Stimulated activated naive CD8-positive, alpha-beta T cell treated with anti-CD3 and anti-CD28 coated beads, Interleukin-15, amount 100 ng/mL, for 72 hours (primary cell): ENCODE data around the gene WDR54.

Source experiments
- ATAC-seq: fragments of 150-1000 bp; cut with Tn5 transposase; 2 replicates; pipeline ENCODE4 v1.10.0; 2021; ENCODE audit warnings: mild to moderate bottlenecking, moderate library complexity
- DNase-seq, 2 donors: peaks; one replicate each; pipeline ENCODE4 v3.0.0; 2021 to 2022
- H3K27ac Mint-ChIP-seq, 2 donors: one replicate each; pipeline ENCODE4 v1.8.0; 2022; ENCODE audit warnings: mild to moderate bottlenecking in 2 of 2, mixed read lengths in 2 of 2, moderate library complexity in 2 of 2
- H3K27me3 Mint-ChIP-seq: one replicate; pipeline ENCODE4 v1.8.0; 2022; ENCODE audit warnings: mixed read lengths
- H3K4me1 Mint-ChIP-seq: one replicate; pipeline ENCODE4 v1.8.0; 2022; ENCODE audit warnings: mild to moderate bottlenecking, mixed read lengths
- H3K4me3 Mint-ChIP-seq, 2 donors: one replicate each; pipeline ENCODE4 v1.8.0; 2022; ENCODE audit warnings: mild to moderate bottlenecking in 2 of 2, mixed read lengths in 2 of 2, moderate library complexity in 1 of 2
- H3K9me3 Mint-ChIP-seq, 2 donors: one replicate each; pipeline ENCODE4 v1.8.0; 2022; ENCODE audit warnings: mixed read lengths in 2 of 2

WDR54 gene

DNA sequence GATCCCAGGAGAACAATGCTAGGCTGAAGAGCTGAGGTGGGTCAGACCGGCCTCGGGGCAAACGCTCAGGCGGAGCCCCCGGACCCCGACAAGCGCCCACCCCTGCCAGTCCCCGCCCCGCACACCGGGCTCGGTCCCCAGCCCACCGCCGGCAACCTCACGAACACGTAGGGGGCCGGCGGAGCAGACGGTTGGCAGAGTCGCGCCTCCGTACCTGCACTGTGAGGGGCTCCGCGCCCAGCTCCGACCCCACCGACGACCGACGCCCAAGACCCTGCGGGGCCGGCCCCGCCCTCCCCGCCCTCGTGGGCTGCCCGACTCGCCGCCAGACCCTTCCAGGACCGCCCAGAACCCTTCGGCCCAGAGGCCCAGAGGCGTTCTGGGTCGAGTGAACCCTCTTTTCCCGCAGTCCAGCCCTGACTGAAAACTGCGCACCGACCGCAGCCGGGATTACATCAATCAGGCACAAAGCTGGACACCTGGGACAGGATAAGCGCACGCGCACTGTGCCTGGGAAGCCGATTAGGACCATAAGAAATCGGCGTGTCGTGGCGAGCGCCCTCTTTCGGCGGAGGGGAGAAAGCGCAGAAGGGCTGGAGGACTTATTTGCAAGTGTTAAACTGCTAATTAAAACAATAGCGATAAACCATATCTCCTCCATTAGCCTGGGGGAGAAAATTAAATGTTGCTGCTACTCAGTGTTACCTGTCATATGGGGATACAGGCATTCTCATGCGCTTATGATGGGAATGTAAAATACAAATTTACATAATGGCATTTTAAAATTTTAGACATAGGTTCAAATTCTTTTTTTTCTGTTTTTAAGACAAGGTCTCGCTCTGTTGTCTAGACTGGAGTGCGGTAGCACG lies 29.7 kb upstream of the WDR54 start:
- ATAC-seq: peak; percentile 89
- Mint-ChIP-seq H3K27ac (peak overlapping the region; percentile 99 to 100), H3K9me3 (no peaks in the 10 kb centered on the region), H3K4me1 (no peaks in the 10 kb centered on the region), H3K27me3 (no peaks in the 10 kb centered on the region), H3K4me3 (peak overlapping the region; percentile 89 to 93)
- peak; percentile 95 to 96 for DNase-seq

DNA sequence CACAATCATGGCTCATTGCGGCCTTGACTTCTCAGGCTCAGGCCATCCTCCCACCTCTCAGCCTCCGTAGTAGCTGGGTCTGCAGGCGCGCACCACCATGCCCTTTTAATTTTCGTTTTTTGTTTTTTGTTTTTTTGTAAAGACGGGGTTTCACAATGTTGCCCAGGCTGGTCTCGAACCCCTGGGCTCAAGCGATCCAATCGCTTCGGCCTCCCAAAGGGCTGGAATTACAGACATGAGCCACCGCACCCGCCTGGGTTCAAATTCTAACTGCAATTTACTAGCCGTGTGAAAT lies 29.1 kb upstream of the WDR54 start:
- peak overlapping the region in 1 of 2 donors; percentile 59 for H3K27ac Mint-ChIP-seq
- H3K9me3 Mint-ChIP-seq: no peaks in the 10 kb centered on the region
- no peak for DNase-seq
- ATAC-seq: no peak
- H3K4me3 Mint-ChIP-seq: peak overlapping the region; percentile 89 to 93
- no peaks in the 10 kb centered on the region for H3K27me3 Mint-ChIP-seq
- H3K4me1 Mint-ChIP-seq: no peaks in the 10 kb centered on the region

DNA sequence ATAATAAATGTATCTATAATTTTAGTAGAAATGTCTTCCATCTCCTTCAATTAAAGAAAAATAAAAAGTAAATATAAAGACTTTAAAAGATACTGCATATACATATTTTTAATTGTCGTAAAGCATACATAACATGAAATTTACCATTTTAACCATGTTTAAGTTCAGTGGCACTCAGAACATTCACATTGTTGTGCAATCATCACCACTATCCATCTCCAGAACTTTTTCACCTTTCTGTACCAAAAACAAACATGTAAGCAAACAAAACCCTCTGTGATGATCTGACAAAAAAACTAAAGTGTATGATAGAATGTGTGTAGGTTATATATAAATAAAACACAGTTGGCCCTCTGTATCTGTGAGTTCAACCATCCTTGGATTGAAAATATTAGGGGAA lies 28.0 kb upstream of the WDR54 start:
- H3K27me3 Mint-ChIP-seq: no peaks in the 10 kb centered on the region
- no peak for ATAC-seq
- H3K9me3 Mint-ChIP-seq: no peaks in the 10 kb centered on the region
- H3K27ac Mint-ChIP-seq: no peak overlapping the region
- DNase-seq: no peak
- no peaks in the 10 kb centered on the region for H3K4me1 Mint-ChIP-seq
- no peak overlapping the region for H3K4me3 Mint-ChIP-seq

DNA sequence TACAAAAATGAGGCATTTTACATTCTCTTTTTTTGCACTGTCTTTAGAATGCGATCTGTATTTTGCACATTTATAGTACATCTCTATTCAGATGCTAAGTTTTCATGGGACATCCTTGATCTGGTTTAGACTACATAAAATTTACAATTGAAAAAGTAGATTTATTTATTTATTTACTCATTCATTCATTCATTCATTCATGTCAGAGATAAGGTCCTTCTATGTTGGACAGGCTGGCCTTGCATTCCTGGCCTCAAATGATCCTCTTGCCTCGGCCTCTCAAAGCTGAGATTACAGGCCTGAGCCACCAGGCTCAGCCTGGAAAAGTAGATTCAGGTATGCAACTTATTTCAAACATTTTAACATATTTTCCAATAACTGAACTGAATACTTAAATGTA lies 25.4 kb upstream of the WDR54 start:
- H3K9me3 Mint-ChIP-seq: no peaks in the 10 kb centered on the region
- no peak for ATAC-seq
- H3K4me1 Mint-ChIP-seq: no peaks in the 10 kb centered on the region
- DNase-seq: no peak
- no peak overlapping the region for H3K4me3 Mint-ChIP-seq
- no peaks in the 10 kb centered on the region for H3K27me3 Mint-ChIP-seq
- H3K27ac Mint-ChIP-seq: no peak overlapping the region

DNA sequence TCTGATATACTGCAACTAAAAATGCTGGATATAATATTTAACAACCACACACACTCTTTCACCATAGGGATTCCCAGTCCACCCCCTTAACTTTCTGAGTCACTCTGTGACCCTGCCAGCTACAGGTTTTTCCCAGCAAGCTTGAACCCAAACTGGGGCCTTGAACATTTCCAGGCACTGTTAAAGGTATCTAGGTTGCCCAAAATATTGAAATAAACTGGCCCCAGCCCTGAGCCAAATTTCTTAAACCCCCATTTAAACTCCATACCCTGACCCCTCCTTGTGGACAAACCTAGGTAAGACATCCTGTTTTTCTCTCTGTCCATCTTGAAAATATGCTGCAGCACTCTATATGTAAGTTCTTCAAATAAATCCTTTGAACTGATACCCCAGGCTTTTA lies 21.7 kb upstream of the WDR54 start:
- H3K27ac Mint-ChIP-seq: no peak overlapping the region
- no peaks in the 10 kb centered on the region for H3K27me3 Mint-ChIP-seq
- H3K4me3 Mint-ChIP-seq: no peak overlapping the region
- DNase-seq: no peak
- no peaks in the 10 kb centered on the region for H3K9me3 Mint-ChIP-seq
- ATAC-seq: peak; percentile 81
- no peaks in the 10 kb centered on the region for H3K4me1 Mint-ChIP-seq

DNA sequence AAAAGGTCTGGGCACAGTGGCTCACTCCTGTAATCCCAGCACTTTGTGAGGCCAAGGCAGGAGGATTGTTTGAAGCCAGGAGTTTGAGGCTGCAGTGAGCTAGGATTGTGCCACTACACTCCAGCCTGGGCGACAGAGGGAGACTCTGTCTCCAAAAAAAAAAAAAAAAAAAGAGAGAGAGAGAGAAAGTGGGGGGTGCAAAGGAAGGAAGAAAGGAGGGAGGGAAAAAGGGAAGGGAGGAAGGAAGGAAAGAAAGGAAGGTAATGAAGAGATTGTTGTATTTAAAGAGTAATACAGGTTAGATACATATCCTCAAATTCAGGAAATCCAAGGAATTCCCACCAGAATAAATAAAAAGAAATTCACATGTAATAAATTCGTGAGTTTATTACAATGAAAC lies 19.6 kb upstream of the WDR54 start:
- DNase-seq (no peak), ATAC-seq (no peak)
- H3K27me3 Mint-ChIP-seq: no peaks in the 10 kb centered on the region
- no peak overlapping the region for H3K4me3 Mint-ChIP-seq
- no peaks in the 10 kb centered on the region for H3K4me1 Mint-ChIP-seq
- no peaks in the 10 kb centered on the region for H3K9me3 Mint-ChIP-seq
- H3K27ac Mint-ChIP-seq: no peak overlapping the region

DNA sequence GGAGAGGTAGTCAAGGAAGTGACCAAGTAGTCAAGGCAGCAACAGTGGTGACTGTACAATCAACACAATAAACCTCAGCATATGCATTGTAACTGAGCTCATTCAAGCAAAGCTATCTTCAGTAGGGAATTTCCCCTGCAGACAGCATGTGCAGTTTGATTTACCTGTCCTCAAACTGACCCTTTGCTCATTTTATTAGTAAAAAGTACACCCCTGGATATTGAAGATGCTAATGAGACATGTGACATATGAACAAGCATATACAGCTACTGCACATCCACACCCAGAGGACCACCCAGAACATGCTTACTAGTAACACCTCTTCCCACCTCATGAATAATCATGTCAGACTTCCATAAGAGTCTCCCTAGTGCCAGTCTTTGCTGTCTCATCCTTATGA lies 15.5 kb upstream of the WDR54 start:
- Mint-ChIP-seq H3K27ac (no peak overlapping the region), H3K4me3 (no peak overlapping the region), H3K9me3 (no peaks in the 10 kb centered on the region), H3K4me1 (no peaks in the 10 kb centered on the region), H3K27me3 (peaks cover 8% of the 10 kb centered on the region)
- ATAC-seq: peak; percentile 55
- DNase-seq: no peak

DNA sequence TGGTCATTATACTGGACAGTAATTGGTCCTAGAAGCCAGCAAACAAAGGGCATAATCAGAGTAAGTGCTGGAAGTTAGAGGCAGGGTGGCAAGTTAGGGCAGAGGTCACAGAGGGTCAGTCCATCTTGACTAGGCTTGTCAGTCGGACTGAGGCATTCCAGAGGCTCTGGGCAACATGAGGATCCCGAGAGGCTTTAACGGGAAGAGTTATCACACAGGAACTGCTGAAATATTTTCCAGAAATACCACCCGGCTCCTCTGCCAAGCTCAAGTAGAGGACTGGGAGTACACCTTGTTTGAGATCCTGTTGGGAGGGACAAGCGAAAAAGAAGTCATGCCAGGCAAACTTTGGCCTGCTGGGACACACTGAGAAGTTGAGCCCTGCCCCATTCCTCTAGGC lies 13.8 kb upstream of the WDR54 start:
- Mint-ChIP-seq H3K9me3 (no peaks in the 10 kb centered on the region), H3K4me3 (no peak overlapping the region), H3K4me1 (no peaks in the 10 kb centered on the region), H3K27ac (no peak overlapping the region), H3K27me3 (peaks cover 8% of the 10 kb centered on the region)
- ATAC-seq: no peak
- no peak for DNase-seq

DNA sequence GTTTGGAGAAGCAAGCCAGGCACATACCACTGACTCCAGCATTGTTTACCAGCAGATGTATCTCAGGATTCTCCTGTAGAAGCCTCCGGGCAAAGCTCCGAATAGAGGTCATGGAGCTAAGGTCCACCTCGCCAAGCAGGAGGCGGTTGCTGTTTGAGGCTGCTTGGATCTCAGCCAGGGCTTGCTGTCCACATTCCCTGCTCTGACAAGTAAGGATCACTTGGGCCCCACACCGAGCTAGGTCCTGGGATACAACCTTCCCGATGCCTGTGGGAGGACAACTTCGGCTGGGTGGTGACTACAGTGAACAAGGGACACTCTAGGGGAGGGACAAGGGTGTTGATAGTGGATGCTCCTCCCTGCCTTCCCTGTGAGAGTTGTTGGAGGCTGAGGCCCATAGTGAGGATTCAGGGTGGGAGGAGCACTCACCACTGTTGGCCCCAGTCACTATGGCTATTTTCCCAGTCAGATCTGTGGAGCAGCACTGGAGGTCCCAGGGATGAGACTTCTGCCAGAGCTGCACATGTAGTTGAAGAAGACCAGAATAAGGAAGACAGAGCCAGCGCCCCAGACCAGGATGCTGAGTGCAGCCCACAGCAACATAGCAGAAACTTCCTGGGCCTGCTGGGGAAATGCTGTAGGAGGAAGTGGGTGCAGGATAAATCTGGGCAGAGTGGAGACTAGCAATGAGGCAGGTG lies 8.4 kb upstream of the WDR54 start:
- Mint-ChIP-seq H3K27me3 (peaks cover 22% of the 10 kb centered on the region), H3K4me3 (no peak overlapping the region), H3K27ac (no peak overlapping the region), H3K9me3 (no peaks in the 10 kb centered on the region), H3K4me1 (peaks cover 38% of the 10 kb centered on the region)
- DNase-seq (no peak), ATAC-seq (no peak)

DNA sequence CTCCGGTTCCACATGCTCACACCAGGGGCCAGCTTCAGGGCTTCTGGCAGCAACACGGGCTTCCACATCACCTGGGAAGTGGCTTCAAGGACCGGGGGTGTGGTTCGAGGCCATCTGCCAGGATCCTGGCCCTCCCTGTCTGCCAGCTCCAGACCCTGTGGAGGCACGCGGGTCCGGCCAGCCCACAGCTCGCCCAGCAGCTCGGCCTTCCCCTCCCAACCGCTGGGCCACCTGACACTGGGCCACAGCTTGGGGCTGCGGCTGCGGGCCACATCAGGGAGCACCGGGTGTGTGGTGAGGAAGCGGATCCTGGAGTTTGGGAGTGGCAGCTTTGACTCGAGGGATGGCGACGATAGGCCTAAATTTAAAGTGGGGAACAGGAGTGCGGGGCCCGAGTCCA lies 7.1 kb upstream of the WDR54 start:
- Mint-ChIP-seq H3K27ac (peak overlapping the region in 1 of 2 donors; percentile 87), H3K9me3 (no peaks in the 10 kb centered on the region), H3K27me3 (peaks cover 17% of the 10 kb centered on the region), H3K4me3 (peak overlapping the region; percentile 76 to 93), H3K4me1 (peaks cover 38% of the 10 kb centered on the region)
- DNase-seq: no peak
- no peak for ATAC-seq

DNA sequence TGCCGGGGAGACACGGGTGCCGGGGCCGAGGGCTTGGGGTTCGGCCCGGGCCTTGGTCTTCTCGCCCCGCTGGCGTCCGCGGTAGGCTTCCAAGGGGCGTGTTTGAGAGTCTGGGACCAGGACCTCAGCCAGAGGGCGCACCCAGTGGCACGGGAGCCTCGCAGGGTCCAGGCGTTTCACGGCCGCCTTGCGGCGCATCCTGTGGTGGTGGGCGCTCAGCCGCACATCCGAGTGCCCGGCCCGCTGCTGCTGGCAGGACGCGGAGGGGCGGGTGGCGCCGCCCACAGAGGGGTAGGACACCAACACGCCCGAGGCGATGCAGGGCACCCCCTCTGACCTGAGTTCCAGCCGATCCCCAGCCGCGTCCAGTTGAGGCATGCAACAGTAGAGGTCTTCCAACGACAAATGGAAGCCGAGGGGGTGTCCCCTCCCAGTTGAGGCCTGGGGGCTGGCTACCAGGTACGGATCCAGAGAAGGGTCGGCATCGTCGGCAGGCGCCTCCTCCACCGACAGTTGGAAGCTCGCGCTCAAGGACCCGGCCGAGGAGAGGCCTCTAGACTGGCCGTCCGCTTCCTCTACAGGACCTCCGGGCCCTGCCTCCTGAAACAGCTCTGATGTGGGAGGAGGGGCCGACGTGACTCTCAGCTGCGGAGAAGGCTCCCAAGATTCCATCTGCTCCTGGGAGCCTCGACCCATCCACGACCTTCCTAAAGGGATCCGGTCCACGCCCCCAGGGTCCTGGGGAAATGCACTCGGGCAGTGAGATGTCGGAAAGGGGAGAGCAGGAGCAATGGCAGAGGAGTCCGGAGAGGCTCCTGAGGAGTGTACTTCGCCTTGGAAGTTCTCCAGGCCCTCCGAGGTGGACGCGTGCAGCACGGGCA lies 6.4 kb upstream of the WDR54 start:
- peaks cover 43% of the 10 kb centered on the region for H3K4me1 Mint-ChIP-seq
- ATAC-seq: peak; percentile 62
- H3K27me3 Mint-ChIP-seq: peaks cover 17% of the 10 kb centered on the region
- H3K27ac Mint-ChIP-seq: peak overlapping the region in 1 of 2 donors; percentile 40
- peak in 1 of 2 donors; percentile 34 for DNase-seq
- peak overlapping the region; percentile 76 to 93 for H3K4me3 Mint-ChIP-seq
- H3K9me3 Mint-ChIP-seq: no peaks in the 10 kb centered on the region

DNA sequence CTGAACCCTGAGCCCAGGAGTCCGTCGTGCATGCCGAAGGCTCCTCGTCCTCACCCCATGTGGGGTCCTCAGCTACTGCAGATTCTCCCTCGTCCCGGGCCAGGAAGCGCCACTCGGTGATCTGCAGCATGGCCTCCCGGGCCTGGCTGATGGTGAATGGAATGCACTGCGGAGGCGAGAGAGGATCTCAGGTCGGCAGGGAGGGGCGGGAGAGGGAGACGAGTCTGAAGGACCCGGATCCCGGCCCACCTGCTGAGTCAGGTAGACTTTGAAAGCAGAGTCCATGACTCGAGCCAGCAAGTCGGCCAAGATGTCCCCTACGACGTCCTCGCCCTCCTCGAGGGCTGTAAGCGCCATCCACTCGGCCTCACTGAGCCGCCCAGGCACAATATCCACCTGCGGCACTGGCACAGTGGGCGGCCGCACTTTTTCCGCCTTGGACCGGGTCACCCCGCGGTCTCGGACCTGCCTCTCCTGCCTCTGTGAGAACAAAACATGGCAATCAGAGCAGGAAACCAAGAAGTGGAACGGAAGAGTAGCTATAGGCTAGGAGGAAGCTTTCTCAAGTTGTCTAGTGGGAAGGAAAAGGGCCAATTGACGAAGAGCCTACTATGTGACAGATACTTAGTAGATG lies 5.7 kb upstream of the WDR54 start:
- no peak for DNase-seq
- H3K4me3 Mint-ChIP-seq: peak overlapping the region; percentile 57 to 93
- H3K27ac Mint-ChIP-seq: peak overlapping the region in 1 of 2 donors; percentile 77
- peaks cover 17% of the 10 kb centered on the region for H3K27me3 Mint-ChIP-seq
- ATAC-seq: no peak
- no peaks in the 10 kb centered on the region for H3K9me3 Mint-ChIP-seq
- H3K4me1 Mint-ChIP-seq: peaks cover 49% of the 10 kb centered on the region

DNA sequence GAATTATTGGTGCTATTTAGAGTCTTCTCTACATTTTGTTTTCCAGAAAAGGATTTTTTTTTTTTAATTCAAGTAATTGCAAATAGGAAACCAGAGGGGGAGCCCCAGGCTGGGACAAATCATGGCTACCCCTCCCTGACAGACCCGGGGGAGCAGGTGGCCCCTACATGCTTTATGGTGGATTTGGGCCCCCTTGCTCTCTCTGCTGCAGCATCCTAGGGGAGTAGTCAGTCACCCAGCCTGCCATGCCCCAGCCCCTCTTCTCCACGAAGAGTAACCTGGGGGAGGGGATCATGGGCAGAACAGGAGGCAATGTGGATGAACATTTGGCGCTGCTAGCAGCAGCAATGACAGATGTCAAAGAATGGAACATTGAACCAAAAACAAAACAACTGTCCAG lies 4.8 kb upstream of the WDR54 start:
- no peak overlapping the region for H3K27ac Mint-ChIP-seq
- DNase-seq: no peak
- H3K9me3 Mint-ChIP-seq: no peaks in the 10 kb centered on the region
- H3K27me3 Mint-ChIP-seq: peaks cover 17% of the 10 kb centered on the region
- no peak for ATAC-seq
- H3K4me3 Mint-ChIP-seq: peak overlapping the region in 1 of 2 donors; percentile 93
- peaks cover 55% of the 10 kb centered on the region for H3K4me1 Mint-ChIP-seq

DNA sequence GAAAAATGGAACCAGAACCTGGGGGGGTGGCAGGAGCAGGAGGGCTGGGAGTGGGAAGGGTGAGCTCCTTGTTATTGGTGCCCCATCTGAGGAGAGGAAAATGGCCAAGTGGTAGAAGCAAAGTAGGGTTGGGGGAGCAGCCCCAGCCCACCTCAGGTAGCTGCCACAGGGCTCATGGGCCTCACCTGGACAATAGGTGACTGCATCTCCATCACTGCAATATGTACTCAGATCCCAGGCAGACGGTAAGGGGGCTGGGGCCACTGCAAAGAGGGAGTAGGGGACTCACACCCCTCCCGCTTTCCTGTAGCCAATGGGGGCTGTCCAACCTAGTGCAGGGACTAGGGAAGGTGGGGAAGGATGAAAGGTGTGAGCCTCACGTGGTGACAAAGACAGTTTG lies 4.3 kb upstream of the WDR54 start:
- Mint-ChIP-seq H3K27ac (no peak overlapping the region), H3K4me1 (peaks cover 57% of the 10 kb centered on the region)

DNA sequence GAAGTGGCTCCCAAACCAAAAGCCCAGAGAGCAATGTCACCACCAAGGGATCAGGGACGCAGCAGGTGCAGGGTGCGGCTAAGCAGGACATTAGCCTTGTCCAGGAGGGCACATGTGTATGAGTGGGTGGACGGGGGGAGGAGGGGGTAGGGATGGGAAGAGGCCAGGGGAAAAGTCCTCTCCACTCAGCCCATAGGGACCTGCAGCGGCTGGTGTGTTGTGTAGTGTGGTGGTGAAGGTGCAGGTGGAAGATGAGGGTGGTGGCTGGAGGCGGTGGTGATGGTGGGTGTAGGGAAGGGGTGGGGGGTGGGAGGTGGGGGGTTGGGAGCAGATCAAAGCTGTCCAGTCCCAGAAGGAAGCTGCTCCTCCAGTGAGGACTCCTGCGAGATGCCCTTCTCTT lies 3.8 kb upstream of the WDR54 start:
- no peak for DNase-seq
- Mint-ChIP-seq H3K27me3 (peaks cover 17% of the 10 kb centered on the region), H3K4me3 (no peak overlapping the region), H3K27ac (no peak overlapping the region), H3K9me3 (no peaks in the 10 kb centered on the region), H3K4me1 (peaks cover 62% of the 10 kb centered on the region)
- ATAC-seq: no peak

More for the DNA sequence above, 4.3 kb upstream of the WDR54 start:
- Mint-ChIP-seq H3K4me3 (no peak overlapping the region), H3K9me3 (no peaks in the 10 kb centered on the region), H3K27me3 (peaks cover 17% of the 10 kb centered on the region)
- ATAC-seq: no peak
- DNase-seq: no peak
